BLaER1 treated with 17β-estradiol and CSF1 and Interleukin-3, amounts not matched to agents 10 nM and 100 nM (cell line): ENCODE measurements around the gene LUZP1.

Experiments used
- H3K27ac ChIP-seq, 11 experiments: shearing (Covaris generic); formaldehyde crosslinking; 2 replicates each; pipeline ENCODE4 v1.8.1; 2022
- H3K27me3 ChIP-seq, 11 experiments: shearing (Covaris generic); formaldehyde crosslinking; 2 replicates each; pipeline ENCODE4 v1.8.1; 2022
- H3K36me3 ChIP-seq, 11 experiments: shearing (Covaris generic); formaldehyde crosslinking; 2 replicates each; pipeline ENCODE4 v1.8.1; 2022
- H3K4me1 ChIP-seq, 10 experiments: shearing (Covaris generic); formaldehyde crosslinking; 2 replicates each; pipeline ENCODE4 v1.8.1; 2022
- H3K4me2 ChIP-seq, 11 experiments: shearing (Covaris generic); formaldehyde crosslinking; 2 replicates each; pipeline ENCODE4 v1.8.1; 2022
- H3K4me3 ChIP-seq, 10 experiments: shearing (Covaris generic); formaldehyde crosslinking; 2 replicates each; pipeline ENCODE4 v1.8.1; 2022
- H3K9ac ChIP-seq, 11 experiments: shearing (Covaris generic); formaldehyde crosslinking; 2 replicates each; pipeline ENCODE4 v1.8.1; 2022
- H3K9me3 ChIP-seq, 11 experiments: shearing (Covaris generic); formaldehyde crosslinking; replicated peaks in 1 of 11; 2 replicates each; pipeline ENCODE4 v1.8.1; 2022
- H4K20me1 ChIP-seq, 11 experiments: shearing (Covaris generic); formaldehyde crosslinking; 2 replicates each; pipeline ENCODE4 v1.8.1; 2022
- Cebpa-rat ChIP-seq, 11 experiments: shearing (Covaris generic); IDR thresholded peaks; 2 replicates each; pipeline ENCODE4 v1.8.1; 2022

Gene LUZP1

GRCh38 chr1:23088027-23088426 lies 80.6 kb downstream of the LUZP1 start:
- 0 out of 20 replicates have a peak, but pooled peaks cover 0 to 6% (median 0%) of the 10 kb centered on the region in 10 experiments for H3K4me1 ChIP-seq
- no peaks in the 10 kb centered on the region for H3K27me3 ChIP-seq
- TF ChIP-seq Cebpa-rat (IDR thresholded peaks at IDR 0.05): no peak
- H3K36me3 ChIP-seq: peaks cover 96 to 100% (median 100%) of the 10 kb centered on the region in 11 experiments
- no peaks in the 10 kb centered on the region for H3K9me3 ChIP-seq
- H3K27ac ChIP-seq: no peak overlapping the region
- H3K4me2 ChIP-seq: no peak overlapping the region
- H4K20me1 ChIP-seq: peaks cover 26 to 100% (median 100%) of the 10 kb centered on the region in 11 experiments; a peak in 21 of 22 replicates
- H3K4me3 ChIP-seq: no peak overlapping the region
- H3K9ac ChIP-seq: no peak overlapping the region

GRCh38 chr1:23085696-23086095 lies 83.0 kb downstream of the LUZP1 start:
- Histone ChIP-seq H3K27ac (no peak overlapping the region), H3K9ac (no peak overlapping the region), H4K20me1 (peaks cover 35 to 100% (median 100%) of the 10 kb centered on the region in 11 experiments; a peak in 20 of 22 replicates), H3K27me3 (no peaks in the 10 kb centered on the region), H3K36me3 (peaks cover 96 to 100% (median 100%) of the 10 kb centered on the region in 11 experiments), H3K4me1 (0 out of 20 replicates have a peak, but pooled peaks cover 0 to 6% (median 0%) of the 10 kb centered on the region in 10 experiments), H3K4me2 (no peak overlapping the region), H3K4me3 (no peak overlapping the region), H3K9me3 (no peaks in the 10 kb centered on the region)
- no peak for TF ChIP-seq Cebpa-rat (IDR thresholded peaks at IDR 0.05)

GRCh38 chr1:23084880-23085279 lies 83.8 kb downstream of the LUZP1 start:
- Histone ChIP-seq H3K27ac (no peak overlapping the region), H3K4me1 (0 out of 20 replicates have a peak, but pooled peaks cover 0 to 6% (median 0%) of the 10 kb centered on the region in 10 experiments), H3K4me2 (no peak overlapping the region), H3K4me3 (no peak overlapping the region), H3K27me3 (no peaks in the 10 kb centered on the region), H3K36me3 (peaks cover 96 to 100% (median 100%) of the 10 kb centered on the region in 11 experiments), H3K9me3 (no peaks in the 10 kb centered on the region), H4K20me1 (peaks cover 40 to 100% (median 100%) of the 10 kb centered on the region in 11 experiments; a peak in 20 of 22 replicates), H3K9ac (no peak overlapping the region)
- no peak for TF ChIP-seq Cebpa-rat (IDR thresholded peaks at IDR 0.05)

DNA sequence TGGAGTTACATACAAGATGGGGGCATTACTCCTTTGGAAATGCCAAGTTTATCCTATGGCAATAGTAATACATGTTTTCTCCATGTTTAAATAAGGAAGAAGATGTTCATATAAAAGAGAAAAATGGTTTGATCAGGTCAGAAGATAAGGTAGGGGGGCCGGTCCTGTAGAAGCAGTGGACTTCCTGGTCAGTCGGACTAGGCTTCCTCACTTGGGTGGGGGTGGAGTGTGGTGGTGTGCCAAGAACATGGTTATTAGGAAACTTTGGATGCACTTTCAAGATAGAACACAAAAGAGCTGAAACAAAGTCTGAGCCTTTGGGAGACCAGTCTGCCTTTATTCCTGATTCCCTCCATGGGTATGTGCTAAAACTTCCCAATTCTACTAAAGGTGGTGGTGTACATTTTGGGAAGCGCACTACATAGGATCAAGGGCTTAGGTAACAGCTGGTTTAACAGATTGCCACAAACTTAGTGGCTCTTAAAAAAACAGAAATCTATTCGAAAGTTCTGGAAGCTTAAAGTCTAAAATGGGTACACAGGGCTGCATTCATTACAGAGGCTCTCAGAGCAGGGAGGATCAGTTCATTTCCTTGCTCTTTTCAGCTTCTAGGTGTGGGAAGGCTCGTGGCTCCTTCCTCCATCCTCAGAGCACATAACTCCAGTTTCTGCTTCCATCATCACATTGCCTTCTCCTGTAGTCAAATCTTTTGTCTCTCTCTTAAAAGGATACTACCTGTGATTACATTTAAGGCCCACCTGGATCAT lies 84.8 kb downstream of the LUZP1 start:
- H3K4me2 ChIP-seq: no peak overlapping the region
- 0 out of 20 replicates have a peak, but pooled peaks cover 0 to 6% (median 0%) of the 10 kb centered on the region in 10 experiments for H3K4me1 ChIP-seq
- no peak for TF ChIP-seq Cebpa-rat (IDR thresholded peaks at IDR 0.05)
- H4K20me1 ChIP-seq: peaks cover 41 to 100% (median 100%) of the 10 kb centered on the region in 11 experiments; a peak in 20 of 22 replicates
- no peak overlapping the region for H3K4me3 ChIP-seq
- no peaks in the 10 kb centered on the region for H3K27me3 ChIP-seq
- peaks cover 100% of the 10 kb centered on the region in 11 experiments for H3K36me3 ChIP-seq
- no peak overlapping the region for H3K27ac ChIP-seq
- H3K9me3 ChIP-seq: no peaks in the 10 kb centered on the region
- H3K9ac ChIP-seq: no peak overlapping the region

DNA sequence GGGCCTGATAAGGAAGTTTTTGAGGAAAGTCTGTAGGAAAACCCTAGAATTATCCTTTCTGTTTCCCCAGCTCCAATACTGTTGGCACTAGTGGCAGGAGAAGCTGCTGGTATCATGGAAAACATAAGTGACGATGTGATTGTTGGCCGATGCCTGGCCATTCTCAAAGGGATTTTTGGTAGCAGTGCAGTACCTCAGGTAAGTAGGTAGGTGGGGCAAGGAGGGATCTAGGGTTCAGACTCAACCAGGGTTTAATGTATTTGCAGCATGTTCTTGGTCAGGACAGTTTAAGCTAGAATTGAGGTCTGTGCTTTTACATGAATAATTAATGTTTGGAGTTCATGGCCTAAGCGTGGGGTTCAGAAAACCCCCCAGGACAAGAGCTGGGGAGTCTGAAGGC lies 87.3 kb downstream of the LUZP1 start:
- H4K20me1 ChIP-seq: peaks cover 36 to 100% (median 94%) of the 10 kb centered on the region in 11 experiments; a peak in 20 of 22 replicates
- no peak overlapping the region for H3K4me2 ChIP-seq
- no peak for TF ChIP-seq Cebpa-rat (IDR thresholded peaks at IDR 0.05)
- H3K27me3 ChIP-seq: no peaks in the 10 kb centered on the region
- no peak overlapping the region for H3K4me3 ChIP-seq
- no peaks in the 10 kb centered on the region for H3K9me3 ChIP-seq
- no peak overlapping the region for H3K27ac ChIP-seq
- H3K36me3 ChIP-seq: peaks cover 98 to 100% (median 100%) of the 10 kb centered on the region in 11 experiments
- no peak overlapping the region for H3K9ac ChIP-seq
- 0 out of 20 replicates have a peak, but pooled peaks cover 0 to 6% (median 0%) of the 10 kb centered on the region in 10 experiments for H3K4me1 ChIP-seq

DNA sequence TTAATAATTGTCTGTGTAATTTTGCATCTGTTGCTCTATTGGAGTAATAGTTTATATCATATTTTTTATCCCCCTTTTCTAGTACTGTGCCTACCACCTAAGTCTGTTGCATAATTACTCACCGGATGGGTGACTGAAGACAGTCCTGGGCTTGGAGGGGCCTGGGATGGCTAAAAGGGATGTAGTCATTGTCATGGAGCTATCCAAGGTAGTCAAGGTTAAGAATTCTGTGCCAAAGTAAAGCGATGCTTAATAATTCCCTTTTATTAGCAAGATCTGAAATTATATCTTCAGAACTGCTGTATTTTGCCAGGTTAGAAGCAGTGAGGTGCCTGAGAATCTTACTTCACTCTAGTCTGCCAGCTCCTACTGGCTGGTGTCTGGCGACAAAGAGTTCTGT lies 87.8 kb downstream of the LUZP1 start:
- Histone ChIP-seq H3K27me3 (no peaks in the 10 kb centered on the region), H3K4me3 (no peak overlapping the region), H3K4me1 (0 out of 20 replicates have a peak, but pooled peaks cover 0 to 5% (median 0%) of the 10 kb centered on the region in 10 experiments), H4K20me1 (peaks cover 34 to 97% (median 89%) of the 10 kb centered on the region in 11 experiments; a peak in 20 of 22 replicates), H3K4me2 (no peak overlapping the region), H3K9me3 (no peaks in the 10 kb centered on the region), H3K9ac (no peak overlapping the region), H3K27ac (no peak overlapping the region), H3K36me3 (peaks cover 97 to 100% (median 100%) of the 10 kb centered on the region in 11 experiments)
- TF ChIP-seq Cebpa-rat (IDR thresholded peaks at IDR 0.05): no peak

DNA sequence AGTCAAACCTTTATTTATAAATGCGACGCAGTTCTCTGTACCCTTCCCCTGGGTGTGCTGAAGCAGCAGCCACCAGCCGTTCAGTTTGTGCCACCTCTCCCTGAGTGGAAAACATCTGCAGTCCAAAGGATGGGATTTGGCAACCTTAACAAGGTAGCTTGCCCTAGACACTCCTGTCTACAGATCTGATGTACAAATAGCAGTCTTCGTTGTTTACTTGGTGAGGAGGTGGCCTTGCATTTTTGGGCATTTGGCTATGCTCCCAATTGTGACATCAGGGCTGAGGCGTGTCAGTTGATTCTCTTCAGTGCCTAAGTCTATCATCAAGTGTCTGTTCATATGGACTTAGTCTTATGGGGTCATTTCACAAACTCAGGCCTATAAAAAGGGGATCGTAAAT lies 89.6 kb downstream of the LUZP1 start:
- TF ChIP-seq Cebpa-rat (IDR thresholded peaks at IDR 0.05): no peak
- H4K20me1 ChIP-seq: peaks cover 25 to 79% (median 71%) of the 10 kb centered on the region in 11 experiments; a peak in 20 of 22 replicates
- H3K27me3 ChIP-seq: no peaks in the 10 kb centered on the region
- no peak overlapping the region for H3K4me2 ChIP-seq
- no peaks in the 10 kb centered on the region for H3K9me3 ChIP-seq
- H3K36me3 ChIP-seq: peaks cover 91 to 100% (median 99%) of the 10 kb centered on the region in 11 experiments
- H3K4me1 ChIP-seq: no peaks in the 10 kb centered on the region
- no peak overlapping the region for H3K4me3 ChIP-seq
- H3K9ac ChIP-seq: no peak overlapping the region
- no peak overlapping the region for H3K27ac ChIP-seq

- no peak overlapping the region for H3K4me2 ChIP-seq
- no peaks in the 10 kb centered on the region for H3K27me3 ChIP-seq
- no peak overlapping the region for H3K4me3 ChIP-seq
- no peak overlapping the region for H3K27ac ChIP-seq
- H3K4me1 ChIP-seq: peaks cover 0 to 5% (median 0%) of the 10 kb centered on the region in 10 experiments; a peak in 2 of 20 replicates
- peaks cover 3 to 58% (median 30%) of the 10 kb centered on the region in 11 experiments; a peak in 18 of 22 replicates for H4K20me1 ChIP-seq
- peaks cover 88 to 100% (median 99%) of the 10 kb centered on the region in 11 experiments for H3K36me3 ChIP-seq
- no peaks in the 10 kb centered on the region for H3K9me3 ChIP-seq
- no peak for TF ChIP-seq Cebpa-rat (IDR thresholded peaks at IDR 0.05)
- no peak overlapping the region for H3K9ac ChIP-seq
Measured at GRCh38 chr1:23074012-23074411, 94.6 kb downstream of the LUZP1 start.

- H3K4me3 ChIP-seq: no peak overlapping the region
- H3K27me3 ChIP-seq: no peaks in the 10 kb centered on the region
- peaks cover 0 to 5% (median 0%) of the 10 kb centered on the region in 10 experiments; a peak in 2 of 20 replicates for H3K4me1 ChIP-seq
- H3K4me2 ChIP-seq: no peak overlapping the region
- TF ChIP-seq Cebpa-rat (IDR thresholded peaks at IDR 0.05): no peak
- H3K9ac ChIP-seq: no peak overlapping the region
- H3K9me3 ChIP-seq: no peaks in the 10 kb centered on the region
- H3K36me3 ChIP-seq: peaks cover 82 to 100% (median 100%) of the 10 kb centered on the region in 11 experiments
- peaks cover 0 to 73% (median 48%) of the 10 kb centered on the region in 11 experiments; a peak in 15 of 22 replicates for H4K20me1 ChIP-seq
- H3K27ac ChIP-seq: no peak overlapping the region
Measured at GRCh38 chr1:23069675-23070074, 99.0 kb downstream of the LUZP1 start.
